ENCODE measurements around the gene EXPH5. TPM values are rescaled to one million over a fixed set of nuclear protein-coding genes. Genes with fewer than 3 reads are reported as not detected.
A peak's percentile ranks its signal among the peaks of the same experiment; 100 is the strongest.

Gene EXPH5
- total and polyA plus RNA-seq, 2 of the 8 experiments (the other 6 are each of a cell fraction or from before 2014, with no cell fraction given): 1.1 to 11.5 TPM

DNA sequence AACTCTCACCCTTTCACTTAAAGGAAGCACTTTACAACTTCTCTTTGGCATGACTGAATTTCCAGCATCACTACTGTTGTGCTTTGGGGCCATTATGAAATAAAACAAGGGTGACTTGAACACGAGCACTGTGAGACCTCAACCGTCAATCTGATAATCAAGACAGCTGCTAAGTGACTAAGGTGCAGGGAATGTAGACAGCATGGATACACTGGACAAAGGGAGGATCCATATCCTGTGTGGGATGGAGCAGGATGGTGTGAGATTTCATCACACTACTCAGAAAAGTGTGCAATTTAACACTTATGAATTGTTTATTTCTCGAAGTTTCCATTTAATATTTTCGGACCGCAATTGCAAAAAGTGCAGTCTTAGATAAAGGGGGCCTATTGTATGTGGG is 16.1 kb upstream of the EXPH5 start:
- FAIRE-seq: no peak
- Histone ChIP-seq H3K9ac (replicated peaks in 1 of 4; ENCODE audit: extremely low read depth in 1 of 4, low read depth in 3 of 4, low read length in 3 of 4) (no peak overlapping the region), H3K23me2 (ENCODE audit: low read depth, low read length) (no peaks in the 10 kb centered on the region; the same call in 1 of the 2 replicates), H3K4ac (replicated peaks; ENCODE audit: insufficient read length, low read depth, low read length) (no peak overlapping the region), H3K79me2 (ENCODE audit: control insufficient read depth in 1 of 2, insufficient read depth in 2 of 2, low read length in 2 of 2) (no peaks in the 10 kb centered on the region), H3K79me1 (ENCODE audit: low read depth, low read length) (no peaks in the 10 kb centered on the region), H3K14ac (ENCODE audit: insufficient read length) (no peak overlapping the region), H3K56ac (replicated peaks; ENCODE audit: insufficient read length, low read depth, low read length) (no peak overlapping the region), H3K18ac (ENCODE audit: extremely low read depth, low read length) (no peak overlapping the region), H3K36me3 (ENCODE audit: control insufficient read depth in 2 of 4, insufficient read depth in 4 of 4, low read length in 3 of 4) (no peaks in the 10 kb centered on the region), H2BK120ac (replicated peaks; ENCODE audit: low read depth, low read length) (no peak overlapping the region), H4K20me1 (replicated peaks in 1 of 2; ENCODE audit: control insufficient read depth in 1 of 2, insufficient read depth in 2 of 2, low read length in 2 of 2) (no peaks in the 10 kb centered on the region), H3K4me2 (ENCODE audit: insufficient read depth in 1 of 2, low read depth in 2 of 2, low read length in 2 of 2) (no peak overlapping the region), H3K23ac (ENCODE audit: insufficient read length) (no peak overlapping the region), H3K9me3 (ENCODE audit: insufficient read depth in 2 of 2, low read depth in 1 of 2, low read length in 1 of 2) (no peaks in the 10 kb centered on the region), H3K27me3 (replicated peaks in 1 of 4; ENCODE audit: control insufficient read depth in 3 of 4, extremely low read depth in 1 of 4, insufficient read depth in 3 of 4, low read length in 3 of 4) (no peaks in the 10 kb centered on the region), H3K4me3 (ENCODE audit: extremely low read depth in 1 of 4, insufficient read depth in 2 of 4, low read depth in 3 of 4, low read length in 4 of 4) (no peak overlapping the region), H3K4me1 (replicated peaks in 1 of 4; ENCODE audit: control insufficient read depth in 3 of 4, insufficient read depth in 4 of 4, low read length in 3 of 4) (no peaks in the 10 kb centered on the region), H4K8ac (ENCODE audit: extremely low read depth, insufficient read depth, low read length) (no peak overlapping the region), H2BK15ac (ENCODE audit: low read length) (no peak overlapping the region), H2BK5ac (ENCODE audit: low read depth, low read length) (no peak overlapping the region), H2BK20ac (ENCODE audit: low read length) (no peak overlapping the region), H4K91ac (replicated peaks; ENCODE audit: insufficient read length, low read length) (no peak overlapping the region), H2BK12ac (ENCODE audit: low read depth, low read length) (no peak overlapping the region), H3K27ac (ENCODE audit: low read depth, low read length) (no peak overlapping the region), H2AFZ (ENCODE audit: low read length) (0 out of 2 replicates have a peak overlapping the region, but pooled peaks have one; percentile 47), H4K5ac (ENCODE audit: insufficient read length, low read depth, low read length) (no peak overlapping the region), H2AK5ac (ENCODE audit: low read depth, low read length) (no peak overlapping the region)
- CTCF ChIA-PET (ENCODE audit: partially characterized antibody): interaction anchor here (1.5 kb wide), 1 partner anchor 37 kb away, joined by 3 read pairs; no protein-coding TSS in a partner anchor
- POLR2A ChIA-PET (ENCODE audit: partially characterized antibody): no interaction called here
- DNase-seq (ENCODE audit: low read depth in 1 of 2, low spot score in 2 of 2): no peak
- 85% methylated on average over 5 of the region's 5 CpGs; no CpG with 5 or more reads in 1 of the 2 experiments for WGBS, 2 experiments (ENCODE audit: extremely low coverage in 1 of 2, insufficient coverage in 1 of 2, insufficient read length in 1 of 2, insufficient replicate concordance in 2 of 2, low coverage in 1 of 2, low lambda C conversion rate in 2 of 2, missing lambda C conversion rate in 1 of 2)
- no peak for TF ChIP-seq PHF8 (conservative IDR thresholded peaks at IDR 0.05; ENCODE audit: low read depth, low read length)
- TF ChIP-seq CHD1 (IDR thresholded peaks at IDR 0.05; ENCODE audit: low read depth, low read length): no peak
